GM19324 (cell line): Measurements from ENCODE around the gene STAT3.
"Not testable (repeated sequence)": the region's sequence is repeated elsewhere in the genome, so short reads cannot be mapped to it uniquely, and the experiment has no call there.

Source experiments
- ATAC-seq: cut with Tn5 transposase; IDR thresholded peaks from one replicate; pipeline ENCODE4 v1.9.1; 2021; ENCODE audit warnings: mild to moderate bottlenecking, moderate library complexity; ENCODE audit not compliant: unreplicated experiment, low FRiP score

Gene STAT3

GRCh38 chr17:42266918-42267766, 121.1 kb downstream of the STAT3 start:
- no peak for ATAC-seq

GRCh38 chr17:42266462-42266861, 121.8 kb downstream of the STAT3 start:
- no peak for ATAC-seq

- not testable (repeated sequence) for ATAC-seq
These were observed 123.9 kb downstream of the STAT3 start for GRCh38 chr17:42264366-42264765.
